Measurements from ENCODE around the gene ZYG11A.

ZYG11A gene

DNA sequence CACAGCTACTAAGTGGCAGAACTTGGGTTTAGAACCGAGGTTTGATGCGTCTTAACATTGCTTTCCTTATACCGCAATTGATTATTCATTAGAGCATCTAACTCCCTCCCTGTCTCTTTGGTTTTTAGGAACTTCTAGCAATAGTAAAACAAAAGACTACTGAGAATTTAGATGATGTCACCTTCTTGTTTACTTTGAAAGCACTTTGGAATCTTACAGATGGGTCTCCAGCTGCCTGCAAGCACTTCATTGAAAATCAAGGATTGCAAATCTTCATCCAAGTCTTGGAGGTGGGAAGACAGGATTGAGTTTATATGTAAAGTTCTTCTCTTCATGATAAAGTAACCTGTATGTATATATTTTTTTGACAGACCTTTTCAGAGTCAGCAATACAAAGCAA lies 35.0 kb downstream of the ZYG11A start:
- no peak for DNase-seq

DNA sequence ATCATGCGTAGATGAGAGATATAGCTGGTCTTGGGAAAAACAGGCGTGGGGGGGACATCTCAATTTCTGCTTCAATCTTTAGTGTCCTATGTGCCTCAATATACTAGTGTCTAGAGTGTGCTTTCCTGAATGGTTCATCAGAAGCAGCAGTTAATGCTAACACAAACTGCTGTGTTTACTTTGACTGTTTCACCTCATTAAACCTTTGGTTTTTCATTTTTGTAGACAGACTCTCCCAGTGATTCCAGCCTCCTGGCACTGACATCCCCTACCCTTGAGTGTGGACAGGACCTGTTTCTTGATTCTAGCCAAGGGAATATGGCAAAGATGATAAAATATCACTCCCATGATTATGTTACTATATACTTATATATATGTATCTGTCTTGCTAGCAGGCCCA lies 37.6 kb downstream of the ZYG11A start:
- no peak for DNase-seq

DNA sequence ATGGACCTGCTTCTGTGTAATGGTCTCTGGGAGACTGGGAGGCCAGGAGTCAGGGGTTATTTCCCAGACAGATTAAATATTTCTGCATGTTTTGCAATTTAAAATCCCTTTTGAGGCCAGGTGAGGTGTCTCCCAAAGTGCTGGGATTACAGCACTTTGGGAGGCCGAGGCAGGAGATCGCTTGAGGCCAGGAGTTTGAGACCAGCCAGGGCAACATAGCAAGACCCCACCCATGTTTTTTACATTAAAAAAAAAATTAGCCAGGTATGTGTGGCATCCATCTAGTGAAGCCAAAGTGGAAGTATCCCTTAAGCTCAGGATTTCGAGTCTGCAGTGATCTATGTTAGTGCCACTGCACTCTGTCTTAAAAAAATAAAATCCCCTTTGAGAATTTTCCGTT lies 44.9 kb downstream of the ZYG11A start:
- no peak for DNase-seq

DNA sequence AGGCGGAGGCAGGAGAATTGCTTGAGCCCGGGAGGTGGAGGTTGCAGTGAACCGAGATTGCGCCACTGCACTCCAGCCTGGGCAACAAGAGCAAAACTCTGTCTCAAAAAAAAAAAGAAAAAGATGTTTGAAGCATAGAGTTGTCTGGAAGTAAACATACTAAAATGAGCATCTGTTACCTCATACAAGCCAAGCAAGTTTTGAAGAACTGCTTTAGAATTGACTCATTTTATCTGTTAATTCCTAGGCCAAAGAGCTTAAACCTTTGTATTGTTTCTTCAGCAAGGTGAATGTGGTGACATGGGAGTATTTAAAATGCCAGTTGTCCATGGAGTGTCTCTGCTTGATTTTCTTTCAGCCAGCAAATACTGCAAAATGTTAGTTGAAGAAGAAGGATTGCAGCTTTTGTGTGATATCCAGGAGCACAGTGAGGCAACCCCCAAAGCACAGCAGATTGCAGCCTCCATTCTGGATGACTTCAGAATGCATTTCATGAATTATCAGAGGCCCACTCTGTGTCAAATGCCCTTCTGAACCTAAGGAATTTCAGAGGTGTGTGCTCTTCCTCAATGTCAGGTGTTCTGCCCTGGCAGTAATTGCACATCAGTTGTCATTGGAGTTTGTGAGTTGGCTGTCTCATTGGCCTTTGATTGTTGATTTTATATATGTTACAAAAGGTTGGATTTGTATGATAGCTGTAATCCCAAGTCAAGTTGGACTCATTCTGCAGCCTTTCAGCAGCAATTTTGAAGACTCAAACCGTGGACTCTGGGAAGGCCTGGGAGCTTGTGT lies 50.1 kb downstream of the ZYG11A start:
- no peak for DNase-seq

DNA sequence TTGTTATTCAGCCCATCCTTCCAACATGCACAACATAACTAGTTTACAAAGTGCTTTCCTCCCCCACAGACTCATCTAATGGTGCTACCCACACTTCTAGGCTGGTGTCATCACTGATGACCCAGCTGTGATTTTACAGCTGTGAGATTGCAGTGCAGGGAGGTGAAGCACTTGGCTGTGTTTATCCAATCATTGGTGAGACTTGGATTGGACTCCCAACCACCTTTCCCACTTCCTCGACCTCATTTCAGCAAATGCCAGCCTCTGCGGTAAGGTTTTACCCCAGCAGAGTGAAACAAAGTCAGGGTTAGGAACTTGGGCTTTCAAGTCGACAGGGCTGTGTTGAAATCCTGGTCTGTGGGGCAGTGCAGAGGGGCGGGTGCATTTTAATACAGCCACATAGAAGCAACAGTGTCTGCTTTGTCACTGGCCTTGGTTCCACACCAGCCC lies 56.9 kb downstream of the ZYG11A start:
- no peak for DNase-seq

DNA sequence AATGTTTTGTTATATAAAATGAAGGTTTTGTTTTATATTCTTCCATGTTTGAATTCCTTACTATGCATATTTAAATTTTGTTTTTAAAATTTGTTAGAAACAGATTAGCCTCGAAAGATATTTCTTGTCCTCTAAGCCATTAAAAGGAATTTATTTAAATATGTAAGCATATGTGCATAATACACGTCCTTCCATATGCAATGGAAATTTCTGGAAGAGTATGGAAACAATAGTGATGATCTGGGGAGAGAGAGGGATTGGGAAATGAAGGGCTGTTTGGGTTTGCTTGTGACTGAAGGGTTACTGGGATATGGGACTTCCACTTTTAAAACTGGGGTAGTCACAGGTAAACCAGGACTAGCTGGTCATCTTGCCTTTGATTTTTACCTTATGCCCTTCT lies 57.8 kb downstream of the ZYG11A start:
- DNase-seq = no peak

DNA sequence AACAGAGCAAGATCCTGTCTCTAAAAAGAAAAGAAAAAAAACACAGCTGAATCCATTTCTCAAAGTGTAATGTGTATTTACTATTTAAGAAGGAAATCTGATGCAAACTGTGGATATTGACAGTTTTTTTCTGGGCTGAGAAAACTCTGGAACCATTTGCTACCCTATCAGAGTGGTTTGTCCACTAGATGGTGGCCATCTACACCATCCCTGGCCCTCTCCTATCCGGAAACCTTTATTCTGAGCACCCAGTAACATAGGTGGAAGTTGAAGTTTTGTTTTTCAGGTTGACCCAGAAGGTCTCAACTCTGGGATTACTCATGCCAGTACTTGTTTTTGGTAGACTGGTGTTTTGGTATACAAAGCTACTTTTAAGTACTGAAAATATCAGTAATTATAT lies 58.8 kb downstream of the ZYG11A start:
- DNase-seq = no peak

DNA sequence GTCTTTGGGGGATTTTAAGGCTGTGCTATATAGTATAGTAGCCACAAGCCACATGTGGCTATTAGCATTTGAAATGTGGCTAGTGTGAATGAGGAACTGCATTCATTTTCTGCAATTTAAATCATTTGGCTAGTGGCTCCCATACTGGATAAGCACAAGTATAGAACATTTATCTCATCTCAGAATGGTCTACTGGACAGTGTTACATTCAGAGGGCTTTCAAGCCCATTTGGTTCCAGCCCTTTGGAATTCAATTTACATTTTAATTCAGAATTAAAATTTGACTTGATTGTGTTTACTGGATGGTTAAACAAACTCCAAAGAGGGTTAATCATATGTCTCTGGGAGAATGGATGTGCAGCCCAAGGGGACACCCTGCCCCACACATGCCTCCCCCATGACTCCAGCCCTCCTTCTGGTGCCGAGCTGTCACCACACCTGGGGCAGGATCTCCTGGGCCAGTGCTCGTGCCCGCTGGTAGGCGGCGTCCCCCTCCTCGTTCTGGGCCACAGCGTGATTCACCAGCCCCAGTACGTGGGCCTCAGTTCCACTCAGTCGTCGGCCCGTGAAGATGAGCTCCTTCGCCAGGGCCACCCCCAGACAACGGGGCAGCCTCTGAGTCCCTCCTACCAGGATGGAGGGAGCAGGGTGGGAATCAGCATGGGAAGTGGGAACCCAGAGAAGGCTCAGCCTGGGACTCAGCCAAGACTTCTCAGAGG lies 61.8 kb downstream of the ZYG11A start:
- no peak for DNase-seq

DNA sequence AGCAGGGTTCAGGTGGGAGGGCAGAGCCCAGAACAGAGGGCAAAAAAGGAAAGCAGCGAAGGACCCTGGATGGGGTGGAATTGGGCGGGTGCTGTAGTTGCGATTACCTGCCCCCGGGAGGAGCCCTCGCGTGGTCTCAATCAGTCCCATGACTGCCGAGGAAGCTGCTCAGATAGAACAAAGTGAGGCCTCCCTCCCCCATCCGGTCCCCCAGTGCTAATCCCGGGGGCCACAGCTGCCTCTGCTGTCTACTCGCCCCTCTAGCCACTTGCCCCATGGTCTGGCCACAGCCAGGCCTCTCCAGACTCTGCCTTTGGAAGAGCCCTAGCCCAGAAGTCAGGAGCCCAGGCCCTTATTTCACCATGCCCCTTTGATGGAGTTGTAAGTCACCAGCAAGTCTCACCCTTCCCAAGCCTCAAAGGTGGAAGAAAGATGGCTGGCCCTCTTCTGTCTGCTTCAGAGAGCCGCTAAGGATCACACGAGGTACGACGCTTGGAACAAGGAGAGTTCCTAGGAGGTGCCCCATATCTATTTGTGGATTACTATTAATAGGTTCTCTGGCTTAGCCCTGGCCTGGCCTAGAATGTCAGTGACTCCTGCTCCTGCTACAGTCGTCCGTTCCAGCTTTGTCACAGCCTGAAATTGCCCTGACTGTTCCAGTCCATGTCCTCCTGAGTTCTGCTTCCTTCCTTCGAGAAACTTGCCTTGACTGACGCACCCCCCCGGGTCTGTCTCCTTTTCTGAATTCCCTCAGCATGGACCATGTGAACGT lies 62.6 kb downstream of the ZYG11A start:
- no peak for DNase-seq

DNA sequence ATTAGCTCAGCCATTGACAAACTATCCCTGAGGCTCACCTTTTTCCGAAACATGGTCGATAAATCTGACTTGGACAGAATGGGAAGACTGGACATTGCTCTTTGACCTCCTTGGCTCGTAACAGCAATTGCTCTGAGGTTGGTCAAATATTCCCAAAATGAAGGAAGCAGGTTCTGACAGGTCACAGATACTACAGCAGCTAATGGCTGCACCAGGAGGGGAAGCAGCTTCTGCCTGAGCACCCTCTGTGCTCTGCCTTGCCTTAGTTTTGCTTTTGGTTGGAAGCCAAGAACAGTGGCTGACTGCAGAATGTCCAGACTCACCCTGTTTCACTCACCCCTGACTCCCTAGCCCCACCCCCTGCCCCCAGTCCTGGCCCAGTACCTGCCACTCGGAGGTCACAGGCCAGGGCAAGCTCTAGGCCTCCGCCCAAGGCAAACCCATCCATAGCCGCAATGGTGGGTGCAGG lies 63.6 kb downstream of the ZYG11A start:
- DNase-seq = no peak

DNA sequence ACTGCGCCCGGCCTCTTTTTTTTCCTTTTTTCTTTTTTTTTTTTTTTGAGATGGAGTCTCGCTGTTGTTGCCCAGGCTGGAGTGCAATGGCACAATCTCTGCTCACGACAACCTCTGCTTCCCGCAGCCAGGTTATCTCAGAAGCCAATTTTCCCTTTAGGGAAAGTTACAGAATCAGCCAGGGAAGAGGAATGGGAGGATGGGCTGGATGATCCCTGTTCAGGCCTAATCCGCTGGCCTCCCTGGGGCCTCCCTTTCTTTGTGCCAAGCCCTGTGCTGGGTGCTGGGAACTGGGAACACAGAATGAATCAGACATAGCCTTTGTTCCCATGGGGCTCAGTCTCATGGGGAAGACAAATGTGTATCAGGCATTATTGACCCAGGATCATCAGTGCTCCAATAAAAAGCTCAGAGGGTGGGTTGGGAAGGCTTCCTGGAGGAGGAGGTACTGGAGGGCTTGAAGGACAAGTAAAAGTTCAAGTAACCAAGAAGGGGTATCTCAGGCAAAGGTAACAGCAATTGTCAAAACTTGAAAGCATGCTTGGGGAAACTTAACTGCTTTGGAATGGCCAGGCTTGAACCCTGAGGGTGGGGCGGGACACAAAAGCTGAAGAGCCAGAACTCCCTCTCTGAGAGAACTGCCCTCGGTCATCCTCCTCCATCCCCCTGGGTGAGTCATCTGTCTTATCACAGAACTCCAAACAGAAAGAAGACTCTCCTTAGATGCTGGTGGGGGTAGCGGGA lies 64.7 kb downstream of the ZYG11A start:
- no peak for DNase-seq

DNA sequence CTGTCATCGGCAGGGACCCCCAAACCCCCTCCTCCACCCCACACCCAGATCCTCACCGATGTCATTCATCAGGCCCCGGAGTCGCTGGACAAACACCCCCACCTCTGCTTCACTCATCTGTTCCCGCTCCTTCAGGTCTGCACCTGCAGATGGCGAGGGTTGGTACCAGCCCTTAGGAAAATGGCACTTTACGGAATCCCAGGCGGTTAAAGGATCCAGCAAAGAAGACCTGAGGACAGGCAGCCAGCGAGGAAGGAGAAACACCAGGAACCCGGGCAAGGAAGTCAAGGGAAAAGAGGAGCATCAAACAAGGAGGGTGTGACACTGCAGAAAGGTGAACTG lies 65.2 kb downstream of the ZYG11A start:
- DNase-seq = no peak

DNA sequence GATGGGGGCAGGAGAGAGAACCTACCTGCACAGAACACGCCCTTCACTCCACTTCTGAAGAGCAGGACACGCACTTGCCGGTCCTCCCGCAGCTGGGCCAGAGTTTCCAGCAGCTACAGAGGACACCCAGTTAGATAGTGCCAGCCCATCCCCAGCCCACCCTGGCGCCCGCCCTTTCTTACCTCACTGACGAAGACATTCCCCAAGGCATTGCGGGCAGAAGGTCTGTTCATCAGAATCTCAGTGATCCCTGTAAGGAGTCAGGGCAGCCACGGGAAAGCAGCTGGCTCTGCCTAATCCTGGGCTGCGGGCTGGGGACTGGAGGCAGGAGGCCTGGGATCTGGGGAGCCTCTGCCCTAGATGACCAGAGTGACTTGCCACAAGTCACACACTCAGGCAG lies 69.0 kb downstream of the ZYG11A start:
- no peak for DNase-seq

DNA sequence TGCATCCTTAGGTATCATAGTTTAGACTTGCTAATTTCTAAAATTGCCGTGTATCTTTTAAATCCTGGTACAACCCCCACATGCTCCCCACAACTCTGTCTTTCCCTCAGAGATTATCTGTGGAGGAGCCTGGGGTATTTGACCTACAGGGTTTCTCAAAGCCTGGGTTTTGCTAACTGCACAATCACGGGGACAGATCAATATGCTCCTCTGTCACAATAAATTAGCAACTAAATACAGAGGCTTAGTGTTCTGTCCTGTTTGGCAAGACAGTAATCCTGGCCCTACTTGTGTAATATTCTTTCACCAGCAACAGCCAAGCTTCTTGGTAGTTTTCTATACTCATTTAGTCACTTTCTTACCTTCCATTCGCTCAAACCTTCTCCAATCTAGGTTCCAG lies 70.5 kb downstream of the ZYG11A start:
- DNase-seq = no peak

DNA sequence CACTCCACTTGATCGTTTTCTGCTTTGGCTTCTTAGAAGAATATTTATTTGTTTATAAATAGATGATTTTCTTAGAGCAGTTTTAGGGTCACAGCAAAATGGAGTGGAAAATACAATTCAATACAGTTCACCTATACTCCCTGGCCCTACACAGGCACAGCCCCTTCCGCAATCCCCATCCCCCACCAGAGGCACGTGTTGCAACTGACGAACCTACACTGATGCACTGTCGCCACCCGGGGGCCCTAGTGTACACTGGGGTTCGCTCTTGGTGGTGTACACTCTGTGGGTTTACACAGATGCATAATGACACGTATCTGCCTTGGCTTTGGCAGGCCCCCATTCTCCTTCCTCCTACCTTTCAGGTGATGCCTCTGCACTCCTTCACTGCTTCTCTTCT lies 71.0 kb downstream of the ZYG11A start:
- DNase-seq = no peak

DNA sequence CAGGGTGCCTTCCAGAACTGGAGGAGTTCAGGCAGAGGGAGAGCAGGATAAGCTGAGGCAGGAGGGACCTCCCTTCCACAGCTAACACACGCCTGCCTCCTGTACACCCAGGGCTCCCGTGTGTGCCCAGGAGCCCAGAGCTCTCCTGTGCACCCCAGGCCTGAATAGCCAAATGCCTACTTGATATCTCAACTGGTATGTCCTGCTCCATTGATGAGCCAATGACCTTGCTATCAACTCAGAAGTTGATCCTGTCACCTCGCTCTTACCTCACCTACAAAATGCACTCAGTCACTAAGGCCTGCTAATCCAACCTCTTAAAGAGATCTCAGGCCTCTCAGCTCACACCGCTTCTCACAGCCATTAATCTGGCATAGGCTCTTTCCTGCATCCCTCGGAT lies 71.9 kb downstream of the ZYG11A start:
- DNase-seq = no peak

DNA sequence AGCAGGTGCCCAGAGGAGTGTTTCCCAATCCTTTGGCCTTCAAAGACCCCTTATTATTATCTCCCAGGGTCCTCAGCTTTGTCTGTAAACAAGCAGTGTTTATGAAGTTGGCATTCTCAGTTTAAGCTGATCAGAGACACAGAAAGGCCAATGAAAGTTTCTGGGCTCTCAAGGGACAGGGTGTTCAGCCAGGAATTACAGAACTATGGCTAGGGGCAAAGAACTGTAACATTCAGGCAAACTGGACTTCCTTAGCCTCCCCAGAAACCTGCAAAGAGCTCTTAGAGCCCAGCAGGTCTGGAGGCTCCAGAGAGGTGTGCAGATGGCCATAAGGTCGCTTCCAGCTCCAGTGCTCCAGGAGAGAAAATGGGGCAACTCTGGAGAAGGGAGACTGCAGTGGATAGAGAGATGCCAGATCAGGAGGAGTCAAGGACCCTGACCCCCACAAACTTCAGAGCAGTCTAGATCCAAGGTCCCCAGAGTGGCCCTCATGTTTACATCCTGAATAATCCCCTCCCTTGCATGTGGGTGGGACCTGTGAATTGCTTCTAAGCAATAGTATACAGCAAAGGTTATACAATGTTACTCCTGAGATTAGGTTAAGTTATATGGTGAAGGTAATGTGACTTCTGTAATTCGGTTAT lies 72.8 kb downstream of the ZYG11A start:
- no peak for DNase-seq

DNA sequence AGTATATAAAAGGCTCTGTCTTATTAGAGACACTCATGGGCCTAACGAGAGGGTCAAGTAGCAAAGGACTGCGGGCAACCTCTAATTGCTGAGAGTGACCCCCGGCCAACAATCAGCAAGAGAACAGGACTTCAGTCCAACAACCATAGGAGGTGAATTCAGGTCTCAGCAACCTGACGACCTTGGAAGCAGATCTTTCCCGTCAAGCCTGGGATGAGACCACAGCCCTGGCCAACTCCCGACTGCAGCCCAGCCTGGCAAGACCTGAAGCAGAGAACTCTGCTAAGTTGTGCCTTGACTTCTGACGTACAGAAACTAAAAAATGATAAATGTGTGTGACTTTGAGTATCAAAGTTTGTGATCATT lies 73.3 kb downstream of the ZYG11A start:
- DNase-seq = no peak

DNA sequence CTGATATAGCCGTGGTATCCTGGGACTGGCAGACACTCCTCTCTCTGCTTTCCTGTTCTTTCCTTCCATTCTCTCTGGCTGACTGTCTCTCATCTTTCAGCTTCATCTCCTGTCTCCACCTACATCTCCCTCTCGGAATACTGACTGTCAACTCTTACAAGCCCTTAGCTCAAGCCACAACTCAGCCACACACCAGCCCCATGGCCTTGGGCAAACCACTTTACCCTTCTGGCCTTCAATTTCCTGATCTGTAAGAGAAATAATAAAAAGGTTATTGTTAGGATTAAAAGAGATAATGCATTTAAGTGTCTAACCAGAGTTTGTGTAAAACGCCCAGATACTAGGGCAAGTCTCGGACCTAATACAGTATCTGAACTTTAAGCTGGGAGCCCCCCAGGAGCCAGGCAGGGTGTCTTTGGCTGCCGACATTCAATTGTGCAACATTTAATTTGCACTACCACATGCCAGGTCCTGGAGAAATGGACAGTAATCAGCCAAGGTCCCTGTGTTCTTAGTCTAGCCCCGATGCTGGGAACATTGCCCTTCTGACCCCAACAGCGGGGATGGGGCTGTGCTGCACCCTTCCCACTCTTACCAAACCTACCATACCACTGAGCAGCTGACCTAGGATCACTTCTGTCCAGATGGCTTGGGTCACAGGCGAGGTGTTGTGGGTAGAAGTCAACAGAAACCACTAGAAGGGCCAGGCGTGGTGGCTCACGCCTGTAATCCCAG lies 73.8 kb downstream of the ZYG11A start:
- DNase-seq = no peak

DNA sequence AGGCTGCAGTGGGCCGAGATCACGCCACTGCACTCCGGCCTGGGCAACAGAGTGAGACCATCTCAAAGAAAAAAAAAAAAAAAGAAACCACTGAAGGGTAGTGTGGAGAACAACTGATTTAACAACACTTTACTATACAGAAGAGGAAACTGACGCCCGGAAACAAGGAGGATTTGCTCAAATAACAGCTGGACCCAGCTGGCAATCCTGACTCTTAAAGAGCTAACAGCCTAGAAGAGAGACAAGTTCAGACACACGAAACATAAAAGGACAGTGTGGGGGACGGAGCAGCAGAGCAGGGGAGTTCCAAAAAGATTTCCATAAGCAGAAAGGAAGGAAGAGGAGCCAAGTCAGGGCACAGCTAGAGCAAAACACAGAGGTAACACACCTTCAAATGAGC lies 74.6 kb downstream of the ZYG11A start:
- no peak for DNase-seq

DNA sequence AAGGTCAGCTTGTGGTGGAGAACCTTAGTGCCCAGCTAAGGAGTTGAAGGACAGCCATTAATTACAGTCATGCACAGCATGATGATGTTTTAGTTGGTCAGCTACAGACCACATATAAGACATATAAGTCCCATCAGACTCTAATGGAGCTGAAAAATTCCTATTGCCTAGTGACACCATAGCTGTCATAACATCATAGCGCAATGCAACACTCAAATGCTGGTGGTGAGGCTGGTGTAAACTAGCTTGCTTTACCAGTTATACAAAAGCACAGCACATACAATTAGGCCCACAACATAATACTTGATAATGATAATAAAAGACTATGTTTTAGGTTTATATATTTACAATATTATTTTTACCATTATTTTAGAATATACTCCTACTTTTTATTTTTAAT lies 75.0 kb downstream of the ZYG11A start:
- no peak for DNase-seq

DNA sequence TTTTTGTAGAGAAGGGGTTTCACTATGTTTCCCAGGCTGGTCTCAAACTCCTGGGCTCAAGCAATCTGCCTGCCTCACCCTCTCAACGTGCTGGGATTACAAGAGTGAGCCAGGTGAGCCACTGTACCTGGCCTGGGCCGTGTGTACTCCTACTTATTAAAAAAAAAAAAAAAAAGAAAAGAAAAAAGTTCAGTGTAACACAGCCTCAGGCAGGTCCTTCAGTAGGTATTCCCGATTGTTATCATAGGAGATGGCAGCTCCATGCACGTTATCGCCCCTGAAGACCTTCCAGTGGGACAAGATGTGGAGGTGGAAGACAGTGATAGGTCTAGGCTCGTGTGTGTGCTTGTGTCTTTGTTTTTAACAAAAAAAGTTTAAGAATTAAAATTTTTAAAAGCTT lies 75.6 kb downstream of the ZYG11A start:
- DNase-seq = no peak
